GM13976 (cell line): ENCODE measurements around the gene HOMER3.
A peak's percentile ranks its signal among the peaks of the same experiment; 100 is the strongest.

Experiments used
- DNase-seq: peaks from one replicate; pipeline ENCODE4 v3.0.0; 2012; ENCODE audit warnings: low spot score
- CTCF ChIP-seq: IDR thresholded peaks from 2 replicates; pipeline ENCODE4 v1.5.1; 2012; ENCODE audit warnings: borderline replicate concordance, mild to moderate bottlenecking; ENCODE audit not compliant: insufficient read depth; ENCODE audit errors: extremely low read depth, missing control alignments, control extremely low read depth
- in situ Hi-C: fragments of 300-500 bp; cut with MboI; formaldehyde crosslinking; loops from one replicate; pipeline ENCODE4 v1.12.0; 2022; ENCODE audit warnings: low sequenced_read_pairs, mixed read lengths, inconsistent platforms; ENCODE audit not compliant: unreplicated experiment

HOMER3 gene

DNA sequence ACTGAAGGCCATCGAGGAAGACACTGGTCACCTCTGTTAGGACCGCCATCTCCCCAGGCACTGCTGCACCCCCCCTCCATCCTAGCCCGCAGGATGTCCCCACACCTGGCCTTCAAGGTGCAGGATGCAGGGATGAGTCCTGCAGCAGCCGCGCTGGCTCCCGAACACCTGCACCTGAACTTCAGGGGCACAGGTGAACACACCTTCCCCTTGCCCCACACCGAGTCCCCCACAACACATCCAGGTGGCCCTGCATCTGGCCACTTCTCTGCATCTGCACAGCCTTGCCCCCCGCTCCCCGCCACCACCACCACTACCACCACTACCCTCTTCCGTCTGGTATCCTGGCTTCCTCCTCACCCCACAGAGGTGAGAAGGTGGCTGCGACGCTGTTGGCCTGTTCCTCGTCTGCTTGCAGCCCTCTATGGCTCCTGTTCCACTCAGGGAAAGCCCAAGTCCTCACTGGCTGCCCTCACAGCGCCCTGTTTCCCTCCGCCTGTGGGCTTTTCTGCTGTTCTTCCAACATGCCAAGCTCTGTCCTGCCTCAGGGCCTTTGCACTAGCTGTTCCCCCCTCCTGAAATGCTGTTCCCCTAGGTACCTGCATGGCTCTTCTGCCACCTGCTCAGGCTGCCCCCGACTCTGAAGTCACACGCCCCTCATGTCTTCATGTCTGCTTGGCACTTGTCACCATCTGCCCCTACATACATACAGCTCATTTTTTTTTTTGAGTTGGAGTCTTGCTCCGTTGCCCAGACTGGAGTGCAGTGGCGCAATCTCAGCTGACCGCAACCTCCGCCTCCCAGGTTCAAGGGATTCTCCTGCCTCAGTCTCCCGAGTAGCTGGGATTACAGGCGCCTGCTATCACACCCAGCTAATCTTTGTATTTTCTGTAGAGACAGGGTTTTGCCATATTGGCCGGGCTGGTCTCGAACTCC, 43.7 kb downstream of the HOMER3 start:
- no peak for DNase-seq
- no peak for TF ChIP-seq CTCF
- in situ Hi-C loops: no loop called here

DNA sequence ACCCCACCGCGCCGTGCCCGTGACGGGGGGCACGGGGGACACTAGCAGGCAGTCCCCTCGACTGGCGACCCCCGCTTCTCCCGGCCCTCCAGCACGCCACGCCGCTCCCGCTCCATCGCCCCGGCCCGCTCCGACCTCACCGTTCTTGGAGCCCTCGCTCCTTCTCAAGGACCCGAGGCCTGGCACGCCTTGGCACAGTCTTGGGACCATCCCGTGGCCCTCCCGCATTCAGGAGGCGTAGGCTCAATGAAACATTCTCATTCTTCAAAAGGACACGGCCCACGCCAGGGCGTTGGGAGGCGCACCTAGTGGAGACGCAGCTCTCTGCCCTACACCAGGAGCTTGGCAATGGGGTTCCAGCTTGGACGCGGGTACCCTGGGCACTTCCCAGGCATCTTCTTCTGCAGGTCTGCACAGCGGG, 44.6 kb downstream of the HOMER3 start:
- no peak for TF ChIP-seq CTCF
- DNase-seq: no peak
- in situ Hi-C loops: no loop called here

DNA sequence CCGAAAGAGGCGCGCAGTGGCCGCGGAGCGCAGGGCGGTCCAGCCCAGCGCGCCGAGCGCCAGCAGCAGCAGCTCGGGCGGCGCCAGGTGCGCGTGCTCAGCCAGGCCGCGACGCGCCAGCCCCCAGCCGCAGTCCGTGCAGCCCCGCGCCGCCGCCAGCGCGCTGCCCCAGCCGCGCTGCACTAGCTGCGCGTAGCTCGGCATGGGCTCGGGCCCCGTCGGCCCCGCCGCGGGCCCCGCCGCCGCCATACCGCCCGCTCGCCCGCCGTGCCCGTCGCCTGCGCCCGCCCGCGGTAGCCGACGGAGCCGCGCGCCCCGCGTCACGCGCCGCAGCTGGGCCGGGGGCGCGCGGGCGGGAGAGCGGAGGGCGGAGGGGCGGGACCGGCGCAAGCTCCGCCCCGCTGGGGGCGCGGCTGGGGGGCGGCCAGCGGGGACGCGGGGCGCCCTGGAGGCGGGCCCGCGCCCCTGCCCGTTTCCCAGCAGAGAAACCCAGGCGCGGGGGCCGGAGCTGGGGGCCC, 45.1 kb downstream of the HOMER3 start, which contains the start of gene CERS1:
Gene CERS1 (minus strand): TSS at position 335 of the 518 bp plus-strand sequence. CDS start 86 bp downstream, at position 249.
- no peak for TF ChIP-seq CTCF
- no peak for DNase-seq
- in situ Hi-C loops: no loop called here

GRCh38 chr19:18895038-18895823, 45.8 kb downstream of the HOMER3 start:
- in situ Hi-C loops: no loop called here
- TF ChIP-seq CTCF: no peak
- DNase-seq: peak; percentile 70

- no peak for TF ChIP-seq CTCF
- in situ Hi-C loops: no loop called here
- no peak for DNase-seq
Observed at GRCh38 chr19:18894254-18895037, 46.6 kb downstream of the HOMER3 start.
